K562 (cell line): ENCODE measurements around the gene SLC16A4. TPM values are rescaled to one million over a fixed set of nuclear protein-coding genes. Genes with fewer than 3 reads are reported as not detected.

Source experiments
- IRF2 ChIP-seq: sonication (generic); formaldehyde crosslinking; IDR thresholded peaks from 2 replicates; pipeline ENCODE4 v1.8.1; 2022; ENCODE audit warnings: mild to moderate bottlenecking, missing genetic modification reagents
- MCM2 ChIP-seq: fragments of 450-650 bp; IDR thresholded peaks from 2 replicates; pipeline ENCODE4 v1.6.1; 2017; ENCODE audit warnings: low read depth, mild to moderate bottlenecking
- NEUROD1 ChIP-seq: fragments of 150-350 bp; IDR thresholded peaks from 2 replicates; pipeline ENCODE4 v1.6.1; 2014; ENCODE audit warnings: borderline replicate concordance, low read length, low read depth; ENCODE audit not compliant: partially characterized antibody
- NR2C2 ChIP-seq, 2 experiments: fragments of 200-800 bp in 1 of 2; sonication (Bioruptor generic) in 1 of 2; sonication (generic) in 1 of 2; formaldehyde crosslinking in 1 of 2; IDR thresholded peaks; 2 replicates each; pipeline versions ENCODE4 v1.6.1 to v1.8.0; 2016 to 2022; ENCODE audit warnings: mild to moderate bottlenecking in 1 of 2, missing compliant biosample characterization in 1 of 2, missing genetic modification characterization in 1 of 2, missing genetic modification reagents in 1 of 2
- POLR2A ChIP-seq: fragments of 450-650 bp; conservative IDR thresholded peaks from 2 replicates; pipeline ENCODE4 v1.6.1; 2016
- PURB ChIP-seq: sonication (generic); formaldehyde crosslinking; IDR thresholded peaks from 2 replicates; pipeline ENCODE4 v1.9.0; 2021; ENCODE audit warnings: low read depth, mild to moderate bottlenecking, missing genetic modification reagents
- RAD21 ChIP-seq, 2 experiments: fragments of 250-450 bp in 1 of 2; fragments of 450-650 bp in 1 of 2; sonication (Bioruptor Pico) in 1 of 2; formaldehyde crosslinking in 1 of 2; IDR thresholded peaks in 1 of 2; conservative IDR thresholded peaks in 1 of 2; 2 replicates each; pipeline versions ENCODE4 v1.4.0 to v1.8.0; 2020 to 2022; ENCODE audit warnings: mild to moderate bottlenecking in 2 of 2, moderate library complexity in 1 of 2
- SMAD1 ChIP-seq: fragments of 150-350 bp; IDR thresholded peaks from 2 replicates; pipeline ENCODE4 v1.6.1; 2014; ENCODE audit warnings: low read length, low read depth; ENCODE audit not compliant: partially characterized antibody
- STAG1 ChIP-seq: sonication (generic); formaldehyde crosslinking; IDR thresholded peaks from 2 replicates; pipeline ENCODE4 v1.5.0; 2020; ENCODE audit warnings: missing genetic modification reagents, borderline replicate concordance
- STAT5B ChIP-seq: fragments of 250-450 bp; sonication (Bioruptor Pico); IDR thresholded peaks from 2 replicates; pipeline ENCODE4 v1.8.0; 2021; ENCODE audit warnings: mild to moderate bottlenecking, inconsistent platforms
- STAT6 ChIP-seq: sonication (generic); formaldehyde crosslinking; IDR thresholded peaks from 2 replicates; pipeline ENCODE4 v1.8.1; 2023; ENCODE audit warnings: mild to moderate bottlenecking, missing genetic modification reagents
- XRCC5 ChIP-seq: fragments of 200-400 bp; formaldehyde crosslinking; IDR thresholded peaks from 2 replicates; pipeline ENCODE4 v1.6.1; 2017; ENCODE audit warnings: low read depth, mild to moderate bottlenecking, low read length
- ZC3H4 ChIP-seq: sonication (generic); formaldehyde crosslinking; IDR thresholded peaks from 2 replicates; pipeline ENCODE4 v1.9.0; 2021; ENCODE audit warnings: missing genetic modification reagents, borderline replicate concordance
- ZHX1 ChIP-seq: fragments of 150-350 bp; conservative IDR thresholded peaks from 2 replicates; pipeline ENCODE4 v1.6.1; 2014; ENCODE audit warnings: low read length
- ZNF239 ChIP-seq: fragments of 250-450 bp; sonication (Bioruptor Pico); IDR thresholded peaks from 2 replicates; pipeline ENCODE4 v1.4.0; 2020; ENCODE audit warnings: mild to moderate bottlenecking
- ZNF280B ChIP-seq: fragments of 250-450 bp; sonication (Bioruptor Pico); IDR thresholded peaks from 2 replicates; pipeline ENCODE4 v1.5.1; 2021; ENCODE audit warnings: mild to moderate bottlenecking
- ZNF518B ChIP-seq: fragments of 250-450 bp; sonication (Bioruptor Pico); IDR thresholded peaks from 2 replicates; pipeline ENCODE4 v1.5.0; 2021; ENCODE audit warnings: mild to moderate bottlenecking, moderate library complexity
- polyA plus RNA-seq, 8 experiments: library from polyadenylated mRNA; depleted of rRNA in 4 of 8; stranded (reverse) in 5 of 8; unstranded in 3 of 8; fragments of >200 nt; fragmentation: Nextera tagmentation in 2 of 8; fragmentation: Illumina TruSeq in 1 of 8; extraction: Ambion mirVana in 2 of 8; extraction: Trizol in 1 of 8; gene quantifications; 2 replicates each; pipeline versions ENCODE4 v1.2.1 to v1.2.3, GENCODE V29; 2011 to 2014; ENCODE audit warnings: inconsistent platforms in 1 of 8, missing spikeins in 1 of 8
- total RNA-seq, 7 experiments: library from RNA; depleted of rRNA in 6 of 7; stranded (reverse); fragments of >200 nt in 6 of 7; fragmentation: Illumina TruSeq in 2 of 7; extraction: Trizol in 2 of 7; gene quantifications; 2 replicates each; pipeline versions ENCODE4 v1.2.1 to v1.2.3, GENCODE V29; 2011 to 2021; ENCODE audit warnings: low replicate concordance in 1 of 7

SLC16A4 gene
- total and polyA plus RNA-seq, 9 of the 15 experiments (the other 6 are each of a cell fraction or from before 2014, with no cell fraction given) = 0.04 to 0.31 (median 0.18) TPM; not detected in 1

- TF ChIP-seq IRF2 = no peak
- TF ChIP-seq ZNF518B (CRISPR knock-in tag) = no peak
- no peak for TF ChIP-seq PURB (CRISPR knock-in tag)
- peak; percentile 79; the same call in 1 of the 2 replicates for TF ChIP-seq STAG1 (CRISPR knock-in tag)
- no peak for TF ChIP-seq ZC3H4 (CRISPR knock-in tag)
- no peak; the same call in 1 of the 2 replicates for TF ChIP-seq ZNF239 (CRISPR knock-in tag)
- TF ChIP-seq MCM2 = no peak
- TF ChIP-seq SMAD1 = no peak
- no peak for TF ChIP-seq STAT6 (CRISPR knock-in tag)
- peak; percentile 99 for TF ChIP-seq RAD21 (CRISPR knock-in tag; conservative IDR thresholded peaks at IDR 0.05 in 1 of 2, IDR thresholded peaks at IDR 0.05 in 1 of 2)
- peak; percentile 95 for TF ChIP-seq XRCC5
- no peak for TF ChIP-seq ZHX1
- TF ChIP-seq NEUROD1 = peak; percentile 57
- no peak for TF ChIP-seq STAT5B (CRISPR knock-in tag)
- TF ChIP-seq NR2C2 (CRISPR knock-in tag; IDR thresholded peaks at IDR 0.05) = no peak
- peak; percentile 38; the same call in 1 of the 2 replicates for TF ChIP-seq NR2C2 (tag; IDR thresholded peaks at IDR 0.05)
- no peak for TF ChIP-seq POLR2A
- TF ChIP-seq ZNF280B (CRISPR knock-in tag) = no peak
These were observed 21.8 kb upstream of the SLC16A4 start (continued) for GRCh38 chr1:110412576-110412975.
